GM12891 (cell line): ENCODE measurements around the gene MAL.

ENCODE experiments used
- PAX5 ChIP-seq: IDR thresholded peaks from 2 replicates; pipeline ENCODE4 v1.6.1; 2011; ENCODE audit warnings: low read length, moderate library complexity, mild to moderate bottlenecking; ENCODE audit not compliant: insufficient read depth, severe bottlenecking
- POLR2A ChIP-seq: IDR thresholded peaks from 2 replicates; pipeline ENCODE4 v1.6.1; 2011; ENCODE audit warnings: low read depth, low read length, control low read depth
- POLR2AphosphoS5 ChIP-seq: IDR thresholded peaks from 2 replicates; pipeline ENCODE4 v1.6.1; 2011; ENCODE audit warnings: low read depth, low read length, control low read depth
- POU2F2 ChIP-seq: IDR thresholded peaks from 2 replicates; pipeline ENCODE4 v1.6.1; 2011; ENCODE audit warnings: low read depth, mild to moderate bottlenecking, control low read depth, low read length, moderate library complexity
- SPI1 ChIP-seq: IDR thresholded peaks from 2 replicates; pipeline ENCODE4 v1.6.1; 2011; ENCODE audit warnings: low read depth, low read length, control low read depth
- TAF1 ChIP-seq: IDR thresholded peaks from 2 replicates; pipeline ENCODE4 v1.6.1; 2011; ENCODE audit warnings: low read depth, low read length, control low read depth

- TF ChIP-seq TAF1 (no peak), POLR2A (no peak), SPI1 (no peak), POLR2AphosphoS5 (no peak), PAX5 (no peak), POU2F2 (no peak)
Observed at GRCh38 chr2:95008306-95008705, 17.2 kb upstream of the MAL start.
